ENCODE measurements around the gene OSM.

The OSM gene

GRCh38 chr22:30266445-30267381 is at the start of gene OSM:
Gene OSM, minus strand, starts transcription at chr22:30266851. Its CDS starts 52 bp downstream, at chr22:30266799.
- H3K9ac ChIP-seq (ENCODE audit: low read length in 2 of 2): peak within 1 kb of the TSS in 1 of 2 donors; percentile 27
- no peak within 1 kb of the TSS for H3K27ac ChIP-seq (ENCODE audit: low read length)
- no peaks in the 10 kb centered on the region for H3K36me3 ChIP-seq (ENCODE audit: control insufficient read depth in 2 of 2, insufficient read depth in 2 of 2, low read length in 2 of 2)
- H3K27me3 ChIP-seq (ENCODE audit: control insufficient read depth in 1 of 2, insufficient read depth in 2 of 2, low read length in 2 of 2): peaks cover under 1 to 3% of the 10 kb centered on the region in 2 donors
- H3K9me3 ChIP-seq (ENCODE audit: control insufficient read depth in 2 of 2, low read length in 2 of 2): no peaks in the 10 kb centered on the region
- H3K4me1 ChIP-seq (ENCODE audit: control insufficient read depth, insufficient read depth, low read length): peaks cover 5% of the 10 kb centered on the region
- peak within 1 kb of the TSS in 1 of 2 donors; percentile 40 for H3K4me3 ChIP-seq (ENCODE audit: low read length in 2 of 2)

GRCh38 chr22:30315962-30316576 is 49.4 kb upstream of the OSM start:
- Histone ChIP-seq H3K36me3 (ENCODE audit: control insufficient read depth in 2 of 2, insufficient read depth in 2 of 2, low read length in 2 of 2) (peaks cover 5 to 11% of the 10 kb centered on the region in 2 donors), H3K27ac (ENCODE audit: low read length) (no peak overlapping the region)

GRCh38 chr22:30314915-30315314 is 48.3 kb upstream of the OSM start:
- peaks cover 0 to 6% of the 10 kb centered on the region in 2 donors for H3K36me3 ChIP-seq (ENCODE audit: control insufficient read depth in 2 of 2, insufficient read depth in 2 of 2, low read length in 2 of 2)
- no peak overlapping the region for H3K4me3 ChIP-seq (ENCODE audit: low read length in 2 of 2)
- no peaks in the 10 kb centered on the region for H3K9me3 ChIP-seq (ENCODE audit: control insufficient read depth in 2 of 2, low read length in 2 of 2)
- H3K4me1 ChIP-seq (ENCODE audit: control insufficient read depth, insufficient read depth, low read length): peaks cover 54% of the 10 kb centered on the region
- no peak overlapping the region for H3K27ac ChIP-seq (ENCODE audit: low read length)
- H3K9ac ChIP-seq (ENCODE audit: low read length in 2 of 2): no peak overlapping the region
- no peaks in the 10 kb centered on the region for H3K27me3 ChIP-seq (ENCODE audit: control insufficient read depth in 1 of 2, insufficient read depth in 2 of 2, low read length in 2 of 2)

More at GRCh38 chr22:30315962-30316576, 49.4 kb upstream of the OSM start:
- Histone ChIP-seq H3K4me1 (ENCODE audit: control insufficient read depth, insufficient read depth, low read length) (peaks cover 48% of the 10 kb centered on the region), H3K9ac (ENCODE audit: low read length in 2 of 2) (no peak overlapping the region), H3K27me3 (ENCODE audit: control insufficient read depth in 1 of 2, insufficient read depth in 2 of 2, low read length in 2 of 2) (no peaks in the 10 kb centered on the region), H3K4me3 (ENCODE audit: low read length in 2 of 2) (no peak overlapping the region), H3K9me3 (ENCODE audit: control insufficient read depth in 2 of 2, low read length in 2 of 2) (no peaks in the 10 kb centered on the region)

GRCh38 chr22:30313527-30314363 is 47.1 kb upstream of the OSM start:
- no peak overlapping the region for H3K27ac ChIP-seq (ENCODE audit: low read length)
- H3K27me3 ChIP-seq (ENCODE audit: control insufficient read depth in 1 of 2, insufficient read depth in 2 of 2, low read length in 2 of 2): no peaks in the 10 kb centered on the region
- peaks cover 0 to 6% of the 10 kb centered on the region in 2 donors for H3K36me3 ChIP-seq (ENCODE audit: control insufficient read depth in 2 of 2, insufficient read depth in 2 of 2, low read length in 2 of 2)
- H3K9ac ChIP-seq (ENCODE audit: low read length in 2 of 2): peak overlapping the region in 1 of 2 donors; percentile 40
- H3K9me3 ChIP-seq (ENCODE audit: control insufficient read depth in 2 of 2, low read length in 2 of 2): no peaks in the 10 kb centered on the region
- no peak overlapping the region for H3K4me3 ChIP-seq (ENCODE audit: low read length in 2 of 2)
- peaks cover 60% of the 10 kb centered on the region for H3K4me1 ChIP-seq (ENCODE audit: control insufficient read depth, insufficient read depth, low read length)

GRCh38 chr22:30312053-30312452 is 45.4 kb upstream of the OSM start:
- Histone ChIP-seq H3K36me3 (ENCODE audit: control insufficient read depth in 2 of 2, insufficient read depth in 2 of 2, low read length in 2 of 2) (no peaks in the 10 kb centered on the region), H3K9ac (ENCODE audit: low read length in 2 of 2) (no peak overlapping the region), H3K9me3 (ENCODE audit: control insufficient read depth in 2 of 2, low read length in 2 of 2) (no peaks in the 10 kb centered on the region), H3K27ac (ENCODE audit: low read length) (peak overlapping the region; percentile 92), H3K4me3 (ENCODE audit: low read length in 2 of 2) (peak overlapping the region in 1 of 2 donors; percentile 63), H3K4me1 (ENCODE audit: control insufficient read depth, insufficient read depth, low read length) (peaks cover 62% of the 10 kb centered on the region), H3K27me3 (ENCODE audit: control insufficient read depth in 1 of 2, insufficient read depth in 2 of 2, low read length in 2 of 2) (no peaks in the 10 kb centered on the region)

GRCh38 chr22:30310881-30311771 is 44.5 kb upstream of the OSM start:
- Histone ChIP-seq H3K36me3 (ENCODE audit: control insufficient read depth in 2 of 2, insufficient read depth in 2 of 2, low read length in 2 of 2) (no peaks in the 10 kb centered on the region), H3K9me3 (ENCODE audit: control insufficient read depth in 2 of 2, low read length in 2 of 2) (no peaks in the 10 kb centered on the region), H3K4me1 (ENCODE audit: control insufficient read depth, insufficient read depth, low read length) (peaks cover 62% of the 10 kb centered on the region), H3K27ac (ENCODE audit: low read length) (peak overlapping the region; percentile 92), H3K27me3 (ENCODE audit: control insufficient read depth in 1 of 2, insufficient read depth in 2 of 2, low read length in 2 of 2) (no peaks in the 10 kb centered on the region), H3K9ac (ENCODE audit: low read length in 2 of 2) (peak overlapping the region; percentile 40 to 62), H3K4me3 (ENCODE audit: low read length in 2 of 2) (peak overlapping the region; percentile 27 to 63)

GRCh38 chr22:30309951-30310741 is 43.5 kb upstream of the OSM start:
- Histone ChIP-seq H3K27me3 (ENCODE audit: control insufficient read depth in 1 of 2, insufficient read depth in 2 of 2, low read length in 2 of 2) (no peaks in the 10 kb centered on the region), H3K4me1 (ENCODE audit: control insufficient read depth, insufficient read depth, low read length) (peaks cover 65% of the 10 kb centered on the region), H3K9ac (ENCODE audit: low read length in 2 of 2) (peak overlapping the region; percentile 36 to 40), H3K36me3 (ENCODE audit: control insufficient read depth in 2 of 2, insufficient read depth in 2 of 2, low read length in 2 of 2) (no peaks in the 10 kb centered on the region), H3K27ac (ENCODE audit: low read length) (peak overlapping the region; percentile 92), H3K9me3 (ENCODE audit: control insufficient read depth in 2 of 2, low read length in 2 of 2) (no peaks in the 10 kb centered on the region), H3K4me3 (ENCODE audit: low read length in 2 of 2) (peak overlapping the region; percentile 31 to 63)

GRCh38 chr22:30308518-30309230 is 42.0 kb upstream of the OSM start:
- Histone ChIP-seq H3K9me3 (ENCODE audit: control insufficient read depth in 2 of 2, low read length in 2 of 2) (no peaks in the 10 kb centered on the region), H3K9ac (ENCODE audit: low read length in 2 of 2) (no peak overlapping the region), H3K4me3 (ENCODE audit: low read length in 2 of 2) (no peak overlapping the region), H3K27me3 (ENCODE audit: control insufficient read depth in 1 of 2, insufficient read depth in 2 of 2, low read length in 2 of 2) (no peaks in the 10 kb centered on the region), H3K27ac (ENCODE audit: low read length) (peak overlapping the region; percentile 92), H3K36me3 (ENCODE audit: control insufficient read depth in 2 of 2, insufficient read depth in 2 of 2, low read length in 2 of 2) (peaks cover 2 to 4% of the 10 kb centered on the region in 2 donors), H3K4me1 (ENCODE audit: control insufficient read depth, insufficient read depth, low read length) (peaks cover 80% of the 10 kb centered on the region)

- Histone ChIP-seq H3K9me3 (ENCODE audit: control insufficient read depth in 2 of 2, low read length in 2 of 2) (no peaks in the 10 kb centered on the region), H3K27me3 (ENCODE audit: control insufficient read depth in 1 of 2, insufficient read depth in 2 of 2, low read length in 2 of 2) (no peaks in the 10 kb centered on the region), H3K27ac (ENCODE audit: low read length) (no peak overlapping the region), H3K4me3 (ENCODE audit: low read length in 2 of 2) (no peak overlapping the region), H3K9ac (ENCODE audit: low read length in 2 of 2) (no peak overlapping the region), H3K4me1 (ENCODE audit: control insufficient read depth, insufficient read depth, low read length) (peaks cover 85% of the 10 kb centered on the region), H3K36me3 (ENCODE audit: control insufficient read depth in 2 of 2, insufficient read depth in 2 of 2, low read length in 2 of 2) (peaks cover 2 to 4% of the 10 kb centered on the region in 2 donors)
Measured at GRCh38 chr22:30308093-30308492, 41.4 kb upstream of the OSM start.

Data from stomach smooth muscle (tissue), 2 donors.